GM21737 (cell line): ENCODE data around the gene KLHL10.
"Not testable (repeated sequence)": the region's sequence is repeated elsewhere in the genome, so short reads cannot be mapped to it uniquely, and the experiment has no call there.

Experiments used
- ATAC-seq: cut with Tn5 transposase; IDR thresholded peaks from one replicate; pipeline ENCODE4 v1.9.1; 2021; ENCODE audit warnings: mild to moderate bottlenecking, moderate library complexity; ENCODE audit not compliant: unreplicated experiment

KLHL10 gene

GRCh38 chr17:41849251-41849990 lies 11.8 kb downstream of the KLHL10 start:
- ATAC-seq: no peak

DNA sequence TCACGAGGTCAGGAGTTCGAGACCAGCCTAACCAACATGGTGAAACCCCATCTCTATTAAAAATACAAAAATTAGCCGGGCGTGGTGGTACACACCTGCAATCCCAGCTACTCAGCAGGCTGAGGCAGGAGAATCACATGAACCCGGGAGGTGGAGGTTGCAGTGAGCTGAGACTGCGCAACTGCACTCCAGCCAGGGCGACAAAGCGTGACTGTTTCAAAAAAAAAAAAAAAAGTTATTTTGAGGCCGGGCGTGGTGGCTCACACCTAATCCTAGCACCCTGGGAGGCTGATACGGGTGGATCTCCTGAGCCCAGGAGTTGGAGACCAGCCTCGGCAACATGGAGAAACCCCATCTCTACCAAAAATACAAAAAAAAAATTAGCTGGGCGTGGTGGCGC lies 13.8 kb downstream of the KLHL10 start:
- not testable (repeated sequence) for ATAC-seq

GRCh38 chr17:41860254-41860931 lies 22.8 kb downstream of the KLHL10 start:
- ATAC-seq: no peak

- ATAC-seq: no peak
These were observed 25.6 kb downstream of the KLHL10 start for GRCh38 chr17:41863074-41863848.

GRCh38 chr17:41864498-41864835 lies 26.8 kb downstream of the KLHL10 start:
- no peak for ATAC-seq

DNA sequence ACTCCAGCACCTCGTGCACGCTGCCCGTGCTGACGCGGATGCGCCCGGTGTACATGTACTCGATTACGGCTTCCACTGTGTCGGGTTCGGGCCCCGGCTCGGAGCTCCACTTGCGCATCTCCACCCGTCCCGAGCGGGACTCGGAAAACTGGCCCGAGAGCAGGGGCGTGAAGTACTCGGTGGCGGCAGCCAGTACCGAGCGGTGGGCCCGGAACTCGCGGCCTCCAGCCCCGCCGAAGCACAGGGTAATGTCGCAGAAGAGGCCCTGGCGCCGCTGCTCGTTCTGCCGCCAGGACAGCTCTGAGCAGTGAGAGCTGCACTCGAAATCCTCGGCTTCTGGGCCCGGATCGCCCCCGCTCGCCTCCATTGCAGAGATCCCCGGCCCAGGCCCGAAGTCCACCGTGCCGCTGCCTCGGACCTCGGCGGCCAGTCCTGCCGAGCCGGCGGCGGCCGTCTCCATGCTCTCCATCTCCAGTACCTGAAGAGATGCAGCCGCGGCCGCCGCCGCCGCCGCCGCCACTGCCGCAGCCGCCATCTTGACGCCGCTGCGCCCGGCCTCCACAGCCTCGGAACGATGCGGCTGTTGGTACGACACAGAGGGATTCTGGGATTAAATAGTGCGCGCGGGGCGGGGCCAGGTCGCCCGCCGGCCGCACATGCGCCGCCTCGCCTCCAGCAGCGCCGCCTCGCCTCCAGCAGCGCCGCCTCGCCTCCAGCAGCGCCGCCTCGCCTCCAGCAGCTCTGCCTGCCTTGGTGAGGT lies 27.4 kb downstream of the KLHL10 start, which contains the start of gene KLHL11:
Gene KLHL11 (minus strand): TSS at position 588 of the 760 bp plus-strand sequence. CDS start 53 bp downstream, at position 535.
- ATAC-seq: peak; percentile 84

DNA sequence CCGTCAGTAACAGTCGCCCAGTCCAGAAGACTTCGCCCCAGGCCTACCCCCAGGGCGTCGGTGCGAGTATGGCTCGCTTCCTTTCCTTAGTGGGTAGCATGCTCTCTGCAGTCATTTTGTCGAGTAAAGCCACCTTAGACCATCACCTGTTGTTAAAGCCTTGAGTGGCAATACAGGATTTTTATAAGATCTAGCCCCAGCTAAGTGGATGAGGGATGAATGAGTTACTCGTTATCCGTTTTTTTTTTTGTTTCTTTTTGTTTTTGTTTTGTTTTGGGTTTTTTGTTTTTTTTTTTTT lies 27.9 kb downstream of the KLHL10 start:
- no peak for ATAC-seq

- ATAC-seq: no peak
These were observed 30.9 kb downstream of the KLHL10 start for GRCh38 chr17:41868568-41868967.

GRCh38 chr17:41869426-41869825 lies 31.8 kb downstream of the KLHL10 start:
- no peak for ATAC-seq

GRCh38 chr17:41870097-41870496 lies 32.5 kb downstream of the KLHL10 start:
- no peak for ATAC-seq

- ATAC-seq: no peak
These were observed 33.0 kb downstream of the KLHL10 start for GRCh38 chr17:41870627-41871026.

DNA sequence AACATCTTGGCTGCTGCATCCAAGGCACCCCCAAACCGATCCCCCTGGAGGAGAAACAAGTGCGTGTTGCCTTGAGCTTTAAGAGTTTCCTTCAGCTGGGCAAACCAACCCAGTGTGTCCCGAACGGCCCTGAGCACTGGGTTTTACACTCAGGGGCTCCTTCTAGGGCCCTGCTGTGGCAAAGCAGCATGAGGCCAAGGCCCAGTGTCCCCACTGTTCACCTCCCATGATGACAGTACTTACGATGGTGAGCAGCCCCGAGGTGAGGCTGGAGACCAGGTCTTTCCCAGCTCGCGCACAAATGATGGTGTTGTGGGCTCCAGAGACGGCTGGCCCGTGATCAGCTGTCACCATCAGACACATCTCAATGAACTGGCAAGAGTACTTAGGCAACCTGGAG lies 34.2 kb downstream of the KLHL10 start:
- no peak for ATAC-seq

DNA sequence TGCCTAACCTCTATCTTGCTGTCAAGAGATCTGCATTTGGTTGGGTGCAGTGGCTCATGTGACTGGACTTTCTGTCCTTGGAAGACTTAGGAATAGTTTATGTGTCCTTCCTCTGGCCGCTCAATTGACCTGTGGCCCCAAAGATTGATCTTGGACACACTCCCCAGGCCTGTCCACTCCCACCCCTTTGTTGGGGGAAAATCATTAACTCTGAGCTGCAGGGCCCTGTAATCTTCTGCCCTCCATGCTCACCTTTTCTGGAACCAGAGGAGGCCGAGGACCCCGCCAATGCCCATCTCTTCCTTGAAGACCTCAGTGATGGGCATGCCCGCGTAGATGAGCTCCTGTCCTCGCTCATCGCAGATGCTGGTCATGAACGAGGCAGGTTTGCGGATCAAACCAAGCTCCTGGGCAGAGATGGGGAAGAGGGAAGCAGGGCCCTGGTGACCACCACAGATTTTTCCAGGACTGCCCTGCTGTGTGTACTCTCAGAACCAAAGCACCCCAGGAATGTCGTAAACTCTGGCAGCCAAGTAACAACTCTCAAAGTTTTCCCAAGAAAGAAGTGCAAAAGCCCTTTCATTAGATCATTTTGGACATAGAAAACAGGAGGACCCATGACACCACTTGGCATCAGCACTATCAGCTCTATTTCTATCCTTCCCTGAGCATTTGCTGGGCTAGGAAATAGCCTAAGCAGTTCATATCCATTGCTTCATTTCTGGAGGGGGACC lies 36.1 kb downstream of the KLHL10 start:
- no peak for ATAC-seq

DNA sequence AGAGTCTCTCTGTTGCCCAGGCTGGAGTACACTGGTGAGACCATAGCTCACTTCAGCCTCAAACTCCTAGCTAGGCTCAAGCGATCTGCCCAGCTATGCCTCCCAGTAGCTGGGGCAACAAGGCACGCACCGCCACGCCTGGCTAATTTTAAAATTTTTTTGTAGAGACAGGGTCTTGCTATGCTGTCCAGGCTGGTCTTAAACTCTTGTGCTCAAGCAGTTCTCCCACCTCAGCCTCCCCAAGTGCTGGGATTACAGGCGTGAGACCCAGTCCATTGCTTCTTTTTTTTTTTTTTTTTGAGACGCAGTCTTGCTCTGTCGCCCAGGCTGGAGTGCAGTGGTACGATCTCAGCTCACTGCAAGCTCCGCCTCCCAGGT lies 36.7 kb downstream of the KLHL10 start:
- ATAC-seq: not testable (repeated sequence)

DNA sequence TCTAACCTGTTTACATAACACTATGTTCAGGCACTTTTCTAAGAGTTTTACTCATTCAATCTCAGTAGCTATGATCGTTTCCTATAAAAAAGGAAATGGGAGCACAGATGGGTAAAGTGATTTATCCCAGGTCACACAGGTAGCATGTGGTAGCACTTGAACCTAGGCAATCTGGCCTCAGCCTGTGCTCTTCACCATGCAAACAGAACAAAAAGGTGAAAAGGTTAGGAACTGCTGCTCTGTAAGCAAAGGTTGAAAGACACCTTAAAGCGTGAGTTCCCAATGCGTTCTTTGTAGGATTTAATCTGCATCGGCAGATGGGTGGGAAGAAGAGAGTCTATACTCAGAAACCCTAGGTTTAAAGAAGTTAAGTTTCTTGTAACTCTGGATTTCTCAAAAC lies 42.5 kb downstream of the KLHL10 start:
- no peak for ATAC-seq

DNA sequence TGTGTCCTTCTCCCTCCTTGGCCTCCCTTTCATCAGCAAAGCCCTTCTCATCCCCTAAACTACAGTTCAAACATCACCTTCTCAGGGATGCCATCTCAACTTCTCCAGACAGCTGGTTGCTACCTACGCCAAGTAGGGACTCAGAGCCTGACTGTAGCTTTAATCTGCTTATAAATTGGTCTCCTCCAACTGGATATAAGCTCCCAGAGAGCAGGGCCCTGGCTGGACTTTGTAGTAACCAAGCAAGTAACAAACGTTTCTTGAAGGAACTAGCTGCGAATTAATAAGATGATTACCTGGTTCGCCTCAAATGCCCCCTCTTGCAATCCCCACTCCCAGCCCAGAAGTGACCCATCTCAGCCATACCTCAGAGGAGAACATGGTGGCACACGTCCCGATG lies 45.1 kb downstream of the KLHL10 start:
- ATAC-seq: no peak

DNA sequence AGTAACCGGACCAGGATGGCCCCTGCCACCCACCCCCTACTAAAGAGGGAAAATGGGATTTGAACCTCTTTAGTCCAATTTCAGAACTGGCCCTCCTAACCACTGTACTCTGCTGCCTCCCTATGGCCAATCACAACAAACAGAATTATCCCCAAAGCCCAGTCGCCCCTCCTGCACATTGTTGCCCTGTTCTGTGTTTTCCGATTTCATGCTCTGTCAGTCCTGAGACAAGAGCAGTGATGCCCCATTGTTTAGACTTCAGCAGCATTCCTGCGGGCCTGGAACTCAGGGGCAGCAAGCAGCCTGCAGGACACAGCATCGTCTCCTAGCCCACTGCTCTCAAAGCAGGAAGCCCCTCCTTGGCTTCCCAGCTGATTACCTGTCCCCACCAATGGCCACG lies 48.1 kb downstream of the KLHL10 start:
- no peak for ATAC-seq

GRCh38 chr17:41888332-41888965 lies 50.8 kb downstream of the KLHL10 start:
- ATAC-seq: no peak

DNA sequence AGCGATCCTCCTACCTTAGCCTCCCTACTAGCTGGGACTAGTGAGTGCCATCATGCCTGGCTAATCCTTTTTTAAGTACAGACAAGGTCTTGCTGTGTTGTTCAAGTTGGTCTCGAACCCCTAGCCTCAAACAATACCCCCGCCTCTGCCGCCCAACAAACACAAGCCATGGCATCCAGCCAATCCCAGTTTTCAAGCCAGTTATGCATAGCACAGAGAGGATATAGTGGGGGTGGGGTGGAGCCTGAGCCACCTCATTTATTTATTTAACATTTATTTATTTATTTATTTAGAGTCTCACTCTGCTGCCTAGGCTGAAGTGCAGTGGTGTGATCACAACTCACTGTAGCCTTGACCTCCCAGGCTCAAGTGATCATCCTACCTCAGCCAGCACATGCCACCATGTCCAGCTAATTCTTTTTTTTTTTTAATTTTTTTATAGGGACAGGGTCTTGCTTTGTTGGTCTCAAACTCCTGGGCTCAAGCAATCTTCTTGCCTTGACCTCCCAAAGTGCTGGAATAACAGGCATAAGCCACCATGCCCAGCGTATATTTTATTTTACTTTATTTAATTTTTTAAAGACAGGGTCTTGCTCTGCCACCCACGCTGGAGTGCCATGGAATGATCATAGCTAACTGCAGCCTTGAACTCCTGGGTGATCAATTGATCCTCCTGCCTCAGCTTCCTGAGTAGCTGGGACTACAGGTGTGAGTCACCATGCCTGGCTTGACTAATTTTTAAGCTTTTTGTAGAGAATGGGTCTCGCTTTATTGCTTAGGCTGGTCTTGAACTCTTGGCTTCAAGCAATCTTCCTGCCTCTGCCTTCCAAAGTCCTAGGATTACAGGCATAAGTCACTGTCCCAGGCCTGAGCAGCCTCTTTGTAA lies 53.8 kb downstream of the KLHL10 start:
- no peak for ATAC-seq
